NK-92 (cell line): Measurements from ENCODE around the gene WDR74.
A peak's percentile ranks its signal among the peaks of the same experiment; 100 is the strongest.
"Not testable (repeated sequence)": the region's sequence is repeated elsewhere in the genome, so short reads cannot be mapped to it uniquely, and the experiment has no call there.

Source experiments
- DNase-seq: peaks from one replicate; lab custom pipeline; 2025; ENCODE audit not compliant: unreplicated experiment; lab: John Stamatoyannopoulos, UW

The WDR74 gene

GRCh38 chr11:62860835-62861563 lies 21.6 kb upstream of the WDR74 start:
- DNase-seq = no peak

GRCh38 chr11:62859281-62859703 lies 19.9 kb upstream of the WDR74 start:
- not testable (repeated sequence) for DNase-seq

- no peak for DNase-seq
Observed at GRCh38 chr11:62858201-62858600, 18.8 kb upstream of the WDR74 start.

- DNase-seq = no peak
Observed at GRCh38 chr11:62857541-62857982, 18.2 kb upstream of the WDR74 start.

GRCh38 chr11:62856333-62856895 lies 17.0 kb upstream of the WDR74 start:
- DNase-seq = no peak

GRCh38 chr11:62855571-62856332 lies 16.4 kb upstream of the WDR74 start:
- DNase-seq = peak; percentile 82

GRCh38 chr11:62854825-62855570 lies 15.6 kb upstream of the WDR74 start:
- no peak for DNase-seq

- DNase-seq = no peak
Observed at GRCh38 chr11:62854013-62854824, 14.8 kb upstream of the WDR74 start.

- no peak for DNase-seq
Observed at GRCh38 chr11:62853279-62853965, 14.0 kb upstream of the WDR74 start.

- no peak for DNase-seq
Observed at GRCh38 chr11:62852523-62853188, 13.3 kb upstream of the WDR74 start.

- no peak for DNase-seq
Observed at GRCh38 chr11:62851807-62852522, 12.6 kb upstream of the WDR74 start.

- DNase-seq = no peak
Observed at GRCh38 chr11:62850911-62851806, 11.8 kb upstream of the WDR74 start.

GRCh38 chr11:62847767-62848314 lies 8.5 kb upstream of the WDR74 start:
- no peak for DNase-seq

GRCh38 chr11:62846177-62846576 lies 6.8 kb upstream of the WDR74 start:
- no peak for DNase-seq

GRCh38 chr11:62844154-62844553 lies 4.8 kb upstream of the WDR74 start:
- no peak for DNase-seq

- no peak for DNase-seq
Observed at GRCh38 chr11:62843466-62843865, 4.1 kb upstream of the WDR74 start.

GRCh38 chr11:62842891-62843290 lies 3.5 kb upstream of the WDR74 start:
- DNase-seq = not testable (repeated sequence)
